HG03139 (cell line): ENCODE results near the gene ALDH16A1.
"Not testable (repeated sequence)": the region's sequence is repeated elsewhere in the genome, so short reads cannot be mapped to it uniquely, and the experiment has no call there.

ENCODE experiments used
- ATAC-seq: cut with Tn5 transposase; IDR thresholded peaks from one replicate; pipeline ENCODE4 v1.9.1; 2021; ENCODE audit not compliant: unreplicated experiment

ALDH16A1 gene

DNA sequence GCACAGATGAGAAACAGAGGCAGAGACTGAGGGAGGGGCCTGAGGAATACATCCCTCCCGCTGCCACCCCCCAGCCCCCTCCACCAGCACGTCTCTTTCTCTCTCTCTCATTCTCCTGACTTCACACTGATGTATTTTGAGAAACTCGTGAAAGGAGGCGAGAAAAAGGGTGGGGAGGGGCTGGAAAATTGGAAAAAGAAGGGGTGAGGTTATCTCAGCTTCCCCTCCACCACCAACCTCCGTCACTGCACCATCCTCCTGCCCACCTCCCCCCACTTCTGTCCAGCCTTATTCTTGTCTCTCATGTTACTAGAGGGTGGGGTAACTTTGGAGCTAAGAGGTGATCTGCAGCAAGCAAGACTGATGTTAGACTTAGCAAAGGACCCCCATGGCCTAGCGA, 13.2 kb upstream of the ALDH16A1 start:
- no peak for ATAC-seq

DNA sequence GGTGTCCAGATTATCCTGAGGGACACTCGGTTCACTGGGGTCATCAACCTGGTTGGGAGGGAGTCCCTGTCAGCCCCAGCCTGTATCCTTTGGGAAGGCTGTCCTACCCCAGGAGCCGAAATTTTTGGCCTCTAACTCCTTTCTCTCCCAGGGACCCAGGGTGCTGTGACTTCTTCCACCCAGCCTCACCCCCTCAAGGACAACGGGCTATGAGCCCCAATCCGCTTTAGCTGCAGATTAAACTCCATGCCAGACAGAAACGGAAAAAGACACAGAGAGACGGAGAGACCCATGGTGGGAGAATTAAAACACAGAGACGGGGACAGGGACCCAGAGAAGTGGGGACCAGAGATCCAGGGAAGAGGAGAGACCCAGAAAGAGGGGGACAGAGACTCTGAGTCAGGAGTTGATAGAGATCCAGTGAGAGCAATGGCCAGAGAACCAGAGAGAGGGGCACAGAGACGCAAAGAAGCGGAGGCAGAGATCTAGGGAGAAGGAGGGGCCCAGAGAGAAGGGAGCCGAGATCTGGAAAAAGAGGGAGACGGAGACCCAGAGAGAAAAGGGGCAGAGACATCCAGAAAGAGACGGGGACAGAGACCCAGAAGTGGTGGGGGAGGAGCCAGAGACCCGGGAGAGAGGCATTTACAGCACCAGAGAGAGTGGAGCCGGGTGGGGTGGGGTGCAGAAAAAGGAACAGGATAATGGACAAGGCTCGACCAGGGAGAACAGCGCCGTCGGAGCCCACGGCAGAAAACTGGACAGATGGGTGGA, 12.4 kb upstream of the ALDH16A1 start:
- no peak for ATAC-seq

DNA sequence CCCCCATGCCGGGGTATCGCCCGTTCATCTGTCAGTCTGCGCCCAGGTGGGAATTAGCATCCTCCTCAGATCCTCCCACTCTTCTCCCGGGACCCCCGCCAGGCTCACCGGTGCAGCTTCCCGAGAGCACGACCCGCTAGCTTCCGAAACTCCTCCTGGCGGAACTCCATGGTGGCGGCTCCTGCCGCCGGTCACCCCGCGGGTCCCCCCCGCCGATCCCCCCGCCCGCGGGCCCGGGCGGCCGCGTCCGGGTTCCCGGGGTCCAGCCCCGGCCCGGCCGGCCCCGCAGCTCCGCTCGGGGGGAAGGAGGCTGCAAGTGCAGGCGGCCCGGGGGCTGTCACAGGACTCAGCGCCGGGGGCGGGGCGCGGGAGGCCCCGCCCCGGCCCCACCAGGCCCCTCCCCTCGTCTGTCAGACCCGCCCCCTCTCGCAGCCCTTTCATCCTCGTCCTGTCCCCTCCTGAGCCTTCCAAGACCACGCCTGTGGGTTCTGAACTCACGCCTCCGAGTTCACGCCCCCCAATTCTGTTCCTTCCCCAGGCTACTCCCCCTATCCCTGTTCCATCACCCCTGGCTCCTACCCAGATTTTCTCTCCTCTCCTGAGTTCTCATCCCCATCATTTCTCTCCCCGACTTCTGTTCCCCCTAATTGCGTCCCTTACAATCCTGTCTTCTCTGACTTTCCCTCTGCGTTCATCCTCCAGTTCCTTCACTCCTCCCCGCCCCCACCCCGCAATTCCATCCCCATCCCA, 11.6 kb upstream of the ALDH16A1 start, which contains the start of gene SLC17A7:
Gene SLC17A7 (minus strand): TSS at position 318 of the 750 bp plus-strand sequence. CDS start 148 bp downstream, at position 170.
- no peak for ATAC-seq

DNA sequence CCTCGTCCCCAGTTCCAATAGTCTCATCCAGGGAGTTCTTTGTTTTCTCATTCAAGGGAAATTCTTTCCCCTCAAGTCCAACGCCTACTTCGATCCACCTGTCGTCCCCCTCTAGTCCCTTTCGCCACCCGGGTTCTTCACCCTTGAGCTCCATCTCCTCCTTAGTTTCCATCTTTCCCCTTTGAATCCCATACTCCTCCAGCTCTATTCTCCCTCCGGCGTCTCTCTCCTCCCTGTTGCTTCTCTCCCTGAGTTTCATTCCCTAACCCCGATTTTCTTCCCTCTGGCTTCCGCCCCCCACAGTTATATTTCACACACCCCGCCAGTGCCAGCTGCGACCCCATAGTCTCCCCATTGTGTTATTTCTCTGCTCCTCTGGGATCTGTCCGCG, 11.1 kb upstream of the ALDH16A1 start:
- no peak for ATAC-seq

DNA sequence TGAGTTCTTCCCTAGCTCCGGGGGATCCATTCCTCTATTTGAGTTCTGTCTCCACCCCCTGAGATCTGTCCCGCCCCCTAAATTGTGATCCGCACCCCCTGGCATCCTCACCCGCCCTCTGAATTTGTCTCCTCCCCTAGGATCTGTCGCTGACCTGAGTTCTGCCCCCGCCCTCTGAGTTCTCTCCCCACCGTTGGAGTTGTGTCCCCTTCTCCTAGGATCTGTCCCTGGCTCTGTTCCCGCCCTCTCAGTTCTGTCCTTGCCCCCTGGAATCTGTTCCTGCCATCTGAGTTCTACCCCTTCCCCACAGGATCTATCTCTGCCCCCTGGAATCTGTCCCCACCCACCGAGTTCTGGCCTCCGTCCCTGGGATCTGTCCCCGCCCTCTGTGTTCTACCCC, 10.7 kb upstream of the ALDH16A1 start:
- no peak for ATAC-seq

GRCh38 chr19:49442771-49443365, 10.2 kb upstream of the ALDH16A1 start:
- no peak for ATAC-seq

DNA sequence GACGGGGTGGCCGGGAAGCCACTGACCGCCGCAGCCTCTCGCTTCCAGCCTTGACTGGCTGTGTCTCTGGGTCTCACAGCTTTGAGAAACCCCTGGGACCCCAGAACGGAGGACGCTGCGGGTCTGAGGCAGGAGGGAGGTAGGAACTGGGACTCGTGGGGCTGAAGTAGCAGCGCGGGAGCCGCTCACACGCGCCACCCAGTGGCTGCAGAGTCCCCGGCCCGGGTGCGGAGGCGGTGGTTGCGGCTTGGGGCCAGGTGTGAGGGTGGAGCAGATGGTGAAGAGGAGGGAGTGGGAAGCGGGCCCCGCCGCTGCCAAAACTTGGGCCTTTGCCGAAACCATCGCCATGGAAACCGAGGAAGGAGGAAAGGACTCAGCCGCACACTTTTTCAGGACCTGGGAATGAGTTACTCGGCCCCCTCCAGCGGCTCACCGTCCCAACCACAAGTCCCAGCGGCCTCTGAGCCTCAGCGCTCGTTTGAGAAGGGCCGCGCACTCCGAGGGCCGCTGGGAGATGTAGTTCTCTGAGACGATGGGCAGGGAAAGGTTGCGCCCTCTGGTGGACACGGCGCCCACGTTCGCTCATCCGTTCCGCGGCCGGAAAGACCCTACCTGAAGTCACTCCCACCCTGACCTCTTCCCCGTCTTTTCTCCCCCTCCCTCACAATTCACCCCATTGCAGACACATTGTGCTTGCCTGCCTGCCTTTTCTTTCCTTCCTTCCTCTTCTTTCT, 9.5 kb upstream of the ALDH16A1 start:
- peak; percentile 68 for ATAC-seq

DNA sequence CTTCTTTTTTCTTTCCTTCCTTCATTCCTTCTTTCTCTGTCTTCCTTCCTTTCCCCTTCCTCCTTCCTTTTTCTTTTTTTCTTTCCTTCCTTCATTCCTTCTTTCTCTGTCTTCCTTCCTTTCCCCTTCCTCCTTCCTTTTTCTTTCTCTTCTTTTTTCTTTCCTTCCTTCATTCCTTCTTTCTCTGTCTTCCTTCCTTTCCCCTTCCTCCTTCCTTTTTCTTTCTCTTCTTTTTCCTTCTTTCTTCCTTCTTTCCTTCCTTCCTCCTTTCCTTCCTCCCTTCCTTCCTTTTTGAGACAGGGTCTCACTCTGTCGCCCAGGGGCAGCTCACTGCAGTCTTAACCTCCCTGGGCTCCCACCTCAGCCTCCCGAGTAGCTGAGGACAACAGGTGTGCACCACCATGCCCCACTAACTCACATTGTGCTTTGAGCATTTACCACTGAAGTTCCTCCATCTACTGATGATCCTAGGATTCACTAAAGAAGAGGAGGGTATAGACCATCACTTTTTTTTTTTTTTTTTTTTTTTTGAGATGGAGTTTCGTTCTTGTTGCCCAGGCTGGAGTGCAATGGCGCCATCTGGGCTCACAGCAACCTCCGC, 8.8 kb upstream of the ALDH16A1 start:
- not testable (repeated sequence) for ATAC-seq

DNA sequence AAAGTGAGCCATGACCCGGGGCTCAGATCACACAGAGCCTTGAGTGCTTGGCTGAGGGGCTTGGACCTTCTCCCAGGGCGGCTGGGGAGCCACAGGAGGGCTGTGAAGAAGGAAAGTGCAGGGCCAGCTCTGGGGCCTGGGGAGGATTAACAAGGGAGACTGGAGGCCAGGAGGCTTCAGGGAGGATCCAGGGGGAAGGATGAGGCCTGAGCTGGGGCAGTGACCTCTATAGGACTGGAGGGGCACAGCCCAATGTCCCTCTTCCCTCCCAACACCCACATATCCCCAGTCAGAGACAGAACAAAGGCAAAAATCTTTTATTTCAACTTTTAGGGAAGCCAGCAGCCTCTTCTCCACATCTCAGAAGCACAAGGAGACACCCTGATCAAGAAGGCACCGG, 7.0 kb upstream of the ALDH16A1 start:
- no peak for ATAC-seq

- ATAC-seq, result no peak
Measured at GRCh38 chr19:49447485-49448431, 5.3 kb upstream of the ALDH16A1 start.

GRCh38 chr19:49448432-49448786, 4.6 kb upstream of the ALDH16A1 start:
- ATAC-seq, result no peak

- no peak for ATAC-seq
Measured at GRCh38 chr19:49450405-49450804, 2.6 kb upstream of the ALDH16A1 start.

DNA sequence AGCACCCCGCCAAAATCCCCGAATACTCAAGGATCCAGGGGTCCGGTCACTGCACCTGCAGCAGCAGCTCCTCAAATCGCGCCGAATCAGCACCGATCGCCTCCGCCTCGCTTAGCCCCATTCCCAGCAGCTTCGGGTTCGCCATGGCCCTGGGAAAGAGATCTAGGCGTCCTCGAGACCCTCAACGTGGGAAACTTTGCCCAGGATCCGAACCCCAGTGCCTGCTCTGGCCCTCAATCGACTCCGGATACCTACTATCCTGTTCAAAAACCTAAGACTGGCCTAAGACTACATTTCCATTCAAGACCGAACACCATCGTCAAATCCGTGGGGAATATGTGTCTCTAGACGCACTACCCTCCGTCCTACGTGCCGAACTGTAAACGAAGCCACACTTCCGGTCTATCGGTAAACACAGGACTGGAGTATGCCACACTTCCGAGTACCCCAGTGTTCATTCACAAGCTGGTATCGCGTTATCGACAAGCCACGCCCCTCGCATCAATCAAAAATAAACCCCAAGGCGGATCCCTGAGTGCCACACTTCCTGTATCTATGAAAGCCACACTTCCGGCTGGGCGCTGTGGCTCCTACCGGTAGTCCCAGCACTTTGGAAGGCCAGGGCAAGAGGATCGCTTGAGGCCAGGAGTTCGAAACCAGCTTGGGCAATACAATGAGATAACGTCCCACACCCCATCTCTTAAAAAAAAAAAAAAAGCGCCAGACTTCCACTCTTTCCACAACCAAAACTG, 1.4 kb upstream of the ALDH16A1 start, which contains the start of gene PIH1D1:
Gene PIH1D1 (minus strand): TSS at position 385 of the 752 bp plus-strand sequence. CDS start 240 bp downstream, at position 145.
- ATAC-seq, result peak; percentile 53

DNA sequence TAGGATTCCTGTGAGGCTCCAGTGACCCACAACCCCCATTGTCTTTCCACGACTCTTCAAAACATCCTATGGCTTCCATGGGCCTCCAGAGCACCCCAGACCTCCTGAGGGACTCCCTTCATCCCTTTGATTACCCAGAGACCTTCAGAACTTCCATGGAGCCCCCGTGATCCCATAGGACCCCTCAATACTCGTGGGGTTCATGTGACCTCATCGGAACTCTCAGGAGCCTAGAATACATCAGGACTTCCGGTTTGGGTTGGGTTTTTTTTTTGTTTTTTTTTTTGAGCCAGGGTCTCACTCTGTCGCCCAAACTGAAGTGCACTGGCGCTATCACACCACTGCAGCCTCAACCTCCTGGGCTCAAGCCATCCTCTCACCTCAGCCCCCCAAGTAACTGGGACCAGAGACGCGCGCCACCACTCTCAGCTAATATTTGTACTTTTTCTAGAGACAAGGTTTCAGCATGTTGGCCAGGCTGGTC, 774 bp downstream of the ALDH16A1 start:
- no peak for ATAC-seq

DNA sequence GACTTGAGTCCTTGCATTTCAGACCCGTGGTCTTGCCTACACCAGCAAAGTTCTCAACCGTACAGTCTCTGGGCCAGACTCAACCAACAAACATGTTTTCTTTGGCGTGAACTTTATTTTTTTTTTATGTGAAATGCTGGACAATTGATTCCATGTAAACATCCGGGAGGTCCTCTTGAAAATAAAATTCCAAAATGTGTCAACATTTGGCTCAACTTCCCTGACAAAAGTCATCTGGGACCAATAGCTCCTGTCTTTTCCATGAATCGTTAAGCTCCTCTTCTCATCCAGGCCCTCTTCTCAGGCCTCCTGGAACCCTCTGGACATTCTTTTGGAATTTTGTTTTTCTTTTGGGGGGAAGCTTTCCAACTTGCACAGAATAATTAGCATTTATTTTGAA, 2.7 kb downstream of the ALDH16A1 start:
- no peak for ATAC-seq

- no peak for ATAC-seq
Measured at GRCh38 chr19:49456326-49456725, 3.3 kb downstream of the ALDH16A1 start.

DNA sequence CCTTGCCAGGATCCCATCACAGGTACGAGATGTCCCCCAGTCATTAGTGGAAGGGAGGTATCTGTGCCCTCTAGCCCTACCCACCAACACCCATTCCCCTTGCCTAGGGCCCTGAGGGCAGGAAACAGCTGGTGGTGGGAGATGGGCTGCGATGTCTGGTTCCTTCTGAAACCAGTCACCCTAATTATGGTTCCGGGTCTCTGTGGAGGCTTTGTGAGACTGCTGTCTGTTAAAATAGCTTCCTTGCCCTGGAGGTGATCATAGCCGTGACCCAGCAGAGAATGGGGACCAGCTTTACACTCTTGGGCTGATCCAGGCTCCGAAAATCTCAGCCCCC, 5.5 kb downstream of the ALDH16A1 start:
- ATAC-seq, result no peak

DNA sequence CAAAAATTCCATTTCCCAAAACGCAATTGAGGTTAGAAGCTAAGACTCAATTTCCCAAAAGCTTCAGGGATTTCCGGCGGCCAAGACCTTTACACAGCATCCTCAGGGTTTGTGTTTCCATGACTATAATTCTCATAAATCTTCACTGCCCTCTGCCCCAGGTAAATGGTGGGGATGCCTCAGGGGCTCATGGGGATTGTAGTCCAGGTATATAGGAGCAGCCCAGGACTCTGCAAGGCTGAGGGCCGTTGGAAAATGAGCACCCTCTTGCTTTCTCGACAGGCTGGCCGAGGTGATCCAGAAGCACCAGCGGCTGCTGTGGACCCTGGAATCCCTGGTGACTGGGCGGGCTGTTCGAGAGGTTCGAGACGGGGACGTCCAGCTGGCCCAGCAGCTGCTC, 6.4 kb downstream of the ALDH16A1 start:
- no peak for ATAC-seq

DNA sequence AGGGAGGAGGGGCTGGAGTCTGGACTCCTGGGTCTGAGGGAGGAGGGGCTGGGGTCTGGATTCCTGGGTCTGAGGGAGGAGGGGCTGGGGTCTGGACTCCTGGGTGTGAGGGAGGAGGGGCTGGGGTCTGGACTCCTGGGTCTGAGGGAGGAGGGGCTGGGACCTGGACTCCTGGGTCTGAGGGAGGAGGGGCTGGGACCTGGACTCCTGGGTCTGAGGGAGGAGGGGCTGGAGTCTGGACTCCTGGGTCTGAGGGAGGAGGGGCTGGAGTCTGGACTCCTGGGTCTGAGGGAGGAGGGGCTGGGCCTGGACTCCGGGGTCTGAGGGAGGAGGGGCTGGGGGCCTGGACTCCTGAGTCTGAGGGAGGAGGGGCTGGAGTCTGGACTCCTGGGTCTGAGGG, 8.1 kb downstream of the ALDH16A1 start:
- ATAC-seq, result not testable (repeated sequence)
